HCT116 (cell line): ENCODE results near the gene CCSER1. TPM values are rescaled to one million over a fixed set of nuclear protein-coding genes. Genes with fewer than 3 reads are reported as not detected.

ENCODE experiments used
- ATAC-seq: fragments of 200-7000 bp; cut with Tn5 transposase; 2 replicates; pipeline ENCODE4 v1.9.1; 2020; ENCODE audit warnings: mild to moderate bottlenecking, moderate library complexity
- BruUV-seq: library from RNA; stranded (reverse); fragments of 400-500 nt; replicated peaks from 2 replicates; lab custom pipeline; 2021; lab: Mats Ljungman, UMichigan
- CTCF ChIA-PET: fragments of 300-600 bp; sonication (Branson Sonifier 250); formaldehyde crosslinking; loops from one replicate; lab custom pipeline; 2021; ENCODE audit warnings: antibody characterized with exemption; lab: Charles Lee
- POLR2A ChIA-PET: fragments of 300-600, 350-600 bp; sonication (Branson Sonifier 250); formaldehyde crosslinking; loops from one replicate; lab custom pipeline; 2021; ENCODE audit warnings: antibody characterized with exemption; lab: Charles Lee
- RAD21 ChIA-PET, 2 experiments: fragments of 300-600 bp; sonication (Branson Sonifier 250); formaldehyde crosslinking; loops; one replicate each; lab custom pipeline; 2023; ENCODE audit warnings: low total read pairs in 2 of 2; ENCODE audit not compliant: uncharacterized antibody in 2 of 2, unreplicated experiment in 2 of 2, low non-redundant PET in 1 of 2; lab: Charles Lee
- DNase-seq: peaks from one replicate; pipeline ENCODE4 v3.0.0-alpha.2; 2010; ENCODE audit warnings: low read depth, low spot score
- H2AFZ ChIP-seq: fragments of 200-600 bp; shearing (Covaris generic), sonication (generic); 2 replicates; pipeline ENCODE4 v1.6.1; 2017; ENCODE audit warnings: low read depth, mixed run types, mixed read lengths, antibody characterized with exemption, low read length; ENCODE audit not compliant: poor library complexity, severe bottlenecking
- H3K27ac ChIP-seq: 2 replicates; pipeline ENCODE4 v1.5.1; 2012; ENCODE audit warnings: low read depth, low read length
- H3K27me3 ChIP-seq: fragments of 200-600 bp; sonication (generic); 2 replicates; pipeline ENCODE4 v1.6.1; 2016; ENCODE audit warnings: mixed run types, low read length, mixed read lengths; ENCODE audit not compliant: insufficient read depth
- H3K36me3 ChIP-seq, 2 experiments: fragments of 200-500 bp in 1 of 2; fragments of 200-600 bp in 1 of 2; sonication (Bioruptor generic) in 1 of 2; sonication (generic) in 1 of 2; 2 replicates each; pipeline versions ENCODE4 v1.5.1 to v1.6.1; 2014 to 2016; ENCODE audit warnings: low read length in 2 of 2, inconsistent platforms in 1 of 2, mixed read lengths in 1 of 2, mixed run types in 1 of 2; ENCODE audit not compliant: insufficient read depth in 2 of 2, control insufficient read depth in 1 of 2
- H3K4me1 ChIP-seq, 2 experiments: fragments of 200-600 bp in 1 of 2; sonication (generic) in 1 of 2; 2 replicates each; pipeline versions ENCODE4 v1.5.1 to v1.6.1; 2012 to 2017; ENCODE audit warnings: low read length in 2 of 2, inconsistent platforms in 1 of 2, mild to moderate bottlenecking in 1 of 2, mixed read lengths in 1 of 2, mixed run types in 1 of 2, moderate library complexity in 1 of 2; ENCODE audit not compliant: insufficient read depth in 2 of 2, control insufficient read depth in 1 of 2
- H3K4me2 ChIP-seq: fragments of 200-600 bp; sonication (generic); 2 replicates; pipeline ENCODE4 v1.6.1; 2017; ENCODE audit warnings: mixed run types, low read length, mixed read lengths
- H3K4me3 ChIP-seq, 2 experiments: fragments of 200-600 bp in 1 of 2; sonication (generic) in 1 of 2; replicated peaks in 1 of 2; 2 replicates each; pipeline ENCODE4 v1.5.1; 2011 to 2016; ENCODE audit warnings: low read length in 2 of 2, control low read depth in 1 of 2, low read depth in 1 of 2, mild to moderate bottlenecking in 1 of 2, mixed read lengths in 1 of 2, mixed run types in 1 of 2
- H3K79me2 ChIP-seq: fragments of 200-600 bp; sonication (generic); 2 replicates; pipeline ENCODE4 v1.6.1; 2017; ENCODE audit warnings: mild to moderate bottlenecking, mixed run types, low read length, moderate library complexity, mixed read lengths; ENCODE audit not compliant: insufficient read depth
- H3K9ac ChIP-seq: fragments of 200-600 bp; sonication (generic); 2 replicates; pipeline ENCODE4 v1.6.1; 2016; ENCODE audit warnings: low read length, mixed read lengths
- H3K9me2 ChIP-seq: fragments of 200-600 bp; sonication (generic), shearing (Covaris generic); 2 replicates; pipeline ENCODE4 v1.6.1; 2017; ENCODE audit warnings: mixed run types, mild to moderate bottlenecking, moderate library complexity; ENCODE audit not compliant: insufficient read depth
- H3K9me3 ChIP-seq, 2 experiments: fragments of 200-500 bp in 1 of 2; fragments of 200-600 bp in 1 of 2; sonication (Bioruptor generic) in 1 of 2; sonication (generic) in 1 of 2; 2 replicates each; pipeline ENCODE4 v1.6.1; 2014 to 2017; ENCODE audit warnings: low read length in 2 of 2, mixed read lengths in 2 of 2, inconsistent platforms in 1 of 2, low read depth in 1 of 2, mild to moderate bottlenecking in 1 of 2, mixed run types in 1 of 2, moderate library complexity in 1 of 2; ENCODE audit not compliant: control insufficient read depth in 1 of 2, insufficient read depth in 1 of 2
- H4K20me1 ChIP-seq: fragments of 200-600 bp; sonication (generic), shearing (Covaris generic); 2 replicates; pipeline ENCODE4 v1.6.1; 2017; ENCODE audit warnings: mixed run types, mild to moderate bottlenecking, moderate library complexity; ENCODE audit not compliant: insufficient read depth
- ATF3 ChIP-seq: IDR thresholded peaks from 2 replicates; pipeline ENCODE4 v1.6.1; 2012
- CBX3 ChIP-seq: IDR thresholded peaks from 2 replicates; pipeline ENCODE4 v1.6.1; 2012; ENCODE audit warnings: low read depth
- CEBPB ChIP-seq: IDR thresholded peaks from 2 replicates; pipeline ENCODE4 v1.6.1; 2012; ENCODE audit warnings: low read depth
- CTCF ChIP-seq, 3 experiments: fragments of 200-600 bp in 1 of 3; sonication (generic) in 1 of 3; IDR thresholded peaks in 2 of 3; conservative IDR thresholded peaks in 1 of 3; 2 replicates each; pipeline ENCODE4 v1.5.1; 2012 to 2017; ENCODE audit warnings: low read depth in 2 of 3, low read length in 2 of 3, antibody characterized with exemption in 1 of 3, borderline replicate concordance in 1 of 3, control low read depth in 1 of 3, mild to moderate bottlenecking in 1 of 3, mixed read lengths in 1 of 3, mixed run types in 1 of 3, moderate library complexity in 1 of 3; ENCODE audit not compliant: insufficient read depth in 1 of 3
- EGR1 ChIP-seq: IDR thresholded peaks from 2 replicates; pipeline ENCODE4 v1.6.1; 2012; ENCODE audit warnings: low read depth
- ELF1 ChIP-seq: IDR thresholded peaks from 2 replicates; pipeline ENCODE4 v1.6.1; 2012; ENCODE audit warnings: low read depth, borderline replicate concordance
- EZH2 ChIP-seq: fragments of 200-600 bp; sonication (generic); IDR thresholded peaks from 2 replicates; pipeline ENCODE4 v1.6.1; 2017; ENCODE audit warnings: antibody characterized with exemption, mixed run types
- EZH2phosphoT487 ChIP-seq: fragments of 200-600 bp; IDR thresholded peaks from 2 replicates; pipeline ENCODE4 v1.6.1; 2018; ENCODE audit warnings: antibody characterized with exemption, borderline replicate concordance
- FOSL1 ChIP-seq: IDR thresholded peaks from 2 replicates; pipeline ENCODE4 v1.6.1; 2012; ENCODE audit warnings: low read depth
- MAX ChIP-seq: IDR thresholded peaks from 2 replicates; pipeline ENCODE4 v1.6.1; 2012
- POLR2A ChIP-seq: IDR thresholded peaks from 2 replicates; pipeline ENCODE4 v1.7.0; 2011; ENCODE audit warnings: borderline replicate concordance; ENCODE audit not compliant: insufficient read depth, insufficient read length; ENCODE audit errors: extremely low read depth
- POLR2AphosphoS5 ChIP-seq: IDR thresholded peaks from 2 replicates; pipeline ENCODE4 v1.6.1; 2011; ENCODE audit warnings: mild to moderate bottlenecking, low read depth, low read length, moderate library complexity
- RAD21 ChIP-seq: IDR thresholded peaks from 2 replicates; pipeline ENCODE4 v1.6.1; 2012; ENCODE audit warnings: low read depth, mild to moderate bottlenecking
- REST ChIP-seq: IDR thresholded peaks from 2 replicates; pipeline ENCODE4 v1.6.1; 2012; ENCODE audit warnings: low read depth
- SIN3A ChIP-seq: IDR thresholded peaks from 2 replicates; pipeline ENCODE4 v1.6.1; 2012; ENCODE audit warnings: low read depth
- SP1 ChIP-seq: IDR thresholded peaks from 2 replicates; pipeline ENCODE4 v1.6.1; 2012; ENCODE audit warnings: low read depth
- TCF7L2 ChIP-seq: IDR thresholded peaks from 2 replicates; pipeline ENCODE4 v1.7.0; 2011; ENCODE audit warnings: borderline replicate concordance, inconsistent platforms; ENCODE audit not compliant: insufficient read depth, insufficient read length; ENCODE audit errors: extremely low read depth
- YY1 ChIP-seq: IDR thresholded peaks from 2 replicates; pipeline ENCODE4 v1.6.1; 2011; ENCODE audit warnings: low read length, low read depth, moderate library complexity, mild to moderate bottlenecking; ENCODE audit not compliant: insufficient replicate concordance; ENCODE audit errors: extremely low read depth
- ZBTB33 ChIP-seq: IDR thresholded peaks from 2 replicates; pipeline ENCODE4 v1.6.1; 2011; ENCODE audit warnings: mild to moderate bottlenecking, low read length, moderate library complexity; ENCODE audit not compliant: insufficient replicate concordance; ENCODE audit errors: extremely low read depth
- ZFX ChIP-seq: fragments of 450-650 bp; IDR thresholded peaks from 2 replicates; pipeline ENCODE4 v1.6.1; 2017
- intact Hi-C: fragments of 100-400 bp; cut with micrococcal nuclease; formaldehyde crosslinking; loops from 2 replicates; pipeline ENCODE4 v1.10.0; 2022
- total RNA-seq: library from RNA; stranded (reverse); gene quantifications from one replicate; pipeline ENCODE4 v1.2.1, GENCODE V29; 2021; ENCODE audit not compliant: unreplicated experiment

Gene CCSER1
- total RNA-seq, 1 experiment from 2014 or later: 6.7 TPM

- no TSS peak for BruUV-seq
- H4K20me1 ChIP-seq: no peaks in the 10 kb centered on the region
- no peak overlapping the region for H3K4me3 ChIP-seq
- ATAC-seq (no peak), DNase-seq (no peak)
- H3K4me1 ChIP-seq: no peaks in the 10 kb centered on the region
- no peaks in the 10 kb centered on the region for H3K36me3 ChIP-seq
- ChIA-PET CTCF (no interaction called here), RAD21 (no interaction called here), POLR2A (no interaction called here)
- H3K9ac ChIP-seq: no peak overlapping the region
- no peaks in the 10 kb centered on the region for H3K27me3 ChIP-seq
- no peak for TF ChIP-seq MAX
- no peak for TF ChIP-seq EZH2phosphoT487
- no peak for TF ChIP-seq CTCF (IDR thresholded peaks at IDR 0.05 in 2 of 3, conservative IDR thresholded peaks at IDR 0.05 in 1 of 3; ENCODE audit: borderline replicate concordance in 1 of 3, insufficient read depth in 1 of 3, low read depth in 2 of 3, low read length in 2 of 3)
- TF ChIP-seq ZFX: no peak
- TF ChIP-seq ELF1: no peak
- TF ChIP-seq EGR1: no peak
- TF ChIP-seq EZH2: no peak
- TF ChIP-seq FOSL1: no peak
- TF ChIP-seq ZBTB33: no peak
- no peak for TF ChIP-seq TCF7L2
- no peak for TF ChIP-seq CEBPB
- TF ChIP-seq REST: no peak
- TF ChIP-seq RAD21: no peak
- no peak for TF ChIP-seq SIN3A
- no peak for TF ChIP-seq POLR2AphosphoS5
- no peak for TF ChIP-seq ATF3
- no peak for TF ChIP-seq CBX3
- no peak for TF ChIP-seq SP1
- TF ChIP-seq POLR2A: no peak
- TF ChIP-seq YY1: no peak
- H3K4me2 ChIP-seq: no peak overlapping the region
- H3K9me2 ChIP-seq: peaks cover 6% of the 10 kb centered on the region; the same call in 1 of the 2 replicates
- H3K79me2 ChIP-seq: no peaks in the 10 kb centered on the region
- H2AFZ ChIP-seq: no peak overlapping the region
- no peak overlapping the region for H3K27ac ChIP-seq
- intact Hi-C loops: no loop called here
- peaks cover 0 to 3% of the 10 kb centered on the region in 2 experiments; a peak in 2 of 4 replicates for H3K9me3 ChIP-seq
These were observed 689.6 kb downstream of the CCSER1 start for GRCh38 chr4:90816754-90817153.
